Motor neuron (in vitro differentiated cells): ENCODE data around the gene MCC. TPM values are rescaled to one million over a fixed set of nuclear protein-coding genes. Genes with fewer than 3 reads are reported as not detected.

Source experiments
- ATAC-seq, 8 experiments: fragments of 200-7000 bp; cut with Tn5 transposase; replicated peaks in 6 of 8; 2 replicates each; pipeline ENCODE4 v1.8.0; 2021; ENCODE audit warnings: mild to moderate bottlenecking in 8 of 8, moderate library complexity in 8 of 8
- H3K27ac ChIP-seq, 2 donors: fragments of 250-450 bp; sonication (Bioruptor Pico); 2 replicates each; pipeline ENCODE4 v1.9.0; 2021; ENCODE audit warnings: antibody characterized with exemption in 2 of 2, mild to moderate bottlenecking in 2 of 2, moderate library complexity in 1 of 2
- H3K4me1 ChIP-seq, 2 donors: fragments of 250-450 bp; sonication (Bioruptor Pico); replicated peaks in 1 of 2; 2 replicates each; pipeline ENCODE4 v1.6.1; 2021; ENCODE audit warnings: antibody characterized with exemption in 2 of 2, mild to moderate bottlenecking in 2 of 2, moderate library complexity in 1 of 2
- H3K4me3 ChIP-seq, 5 donors: fragments of 250-450 bp; sonication (Bioruptor Pico); 2 replicates each; pipeline ENCODE4 v1.9.0; 2021; ENCODE audit warnings: antibody characterized with exemption in 5 of 5, mild to moderate bottlenecking in 5 of 5, moderate library complexity in 4 of 5
- WGBS, 10 experiments: fragments of 450-650 bp; shearing (Covaris generic); methylation state at CpG; one replicate each; pipeline ENCODE4 v1.0.0; 2022; 5-methylcytosine and 5-hydroxymethylcytosine counted together
- in situ Hi-C, 9 experiments: fragments of 400-800 bp; cut with MboI; loops; one replicate each; pipeline ENCODE4 v1.15.0; 2021; ENCODE audit warnings: low sequenced_read_pairs in 9 of 9, low pct_unique_long_range_greater_than_20kb in 2 of 9; ENCODE audit not compliant: unreplicated experiment in 9 of 9
- total RNA-seq, 8 experiments: library from RNA; unstranded; fragments of 300-600 nt; gene quantifications; 2 replicates each; pipeline versions ENCODE4 v1.2.3 to v1.2.4, GENCODE V29; 2022

MCC gene
- total RNA-seq, 8 experiments from 2014 or later = 6.7 to 66.0 (median 12.2) TPM

GRCh38 chr5:113035096-113035495 is 453.2 kb downstream of the MCC start:
- Histone ChIP-seq H3K4me3 (no peak overlapping the region), H3K27ac (no peak overlapping the region), H3K4me1 (peaks cover 5 to 9% of the 10 kb centered on the region in 2 donors)
- in situ Hi-C loops = loop anchor here in 2 of 9 experiments (25.0 kb wide), 2 partner anchors 302 to 477 kb away; partner anchors contain the start of gene YTHDC2 (in 1 of the 2)
- WGBS, 10 experiments = 0 to 100% (median 100%) methylated on average over 1 of the region's 1 CpG; no CpG with 5 or more reads in 7 of the 10 experiments
- peak in 2 of 8 experiments; percentile 48 to 72 for ATAC-seq

GRCh38 chr5:113034182-113034773 is 454.0 kb downstream of the MCC start:
- H3K4me1 ChIP-seq = peaks cover 0 to 3% of the 10 kb centered on the region in 2 donors
- H3K4me3 ChIP-seq = no peak overlapping the region
- H3K27ac ChIP-seq = no peak overlapping the region
- ATAC-seq = peak in 2 of 8 experiments; percentile 32 to 46
- 0 to 100% (median 82%) methylated on average over 1 to 9 of the region's 13 CpGs; no CpG with 5 or more reads in 2 of the 10 experiments for WGBS, 10 experiments
- in situ Hi-C loops = loop anchor here in 2 of 9 experiments (25.0 kb wide), 2 partner anchors 303 to 478 kb away; partner anchors contain the start of gene YTHDC2 (in 1 of the 2)

- Histone ChIP-seq H3K4me1 (no peaks in the 10 kb centered on the region), H3K27ac (no peak overlapping the region), H3K4me3 (no peak overlapping the region)
- in situ Hi-C loops = loop anchor here in 2 of 9 experiments (25.0 kb wide), 2 partner anchors 306 to 481 kb away; partner anchors contain the start of gene YTHDC2 (in 1 of the 2)
- ATAC-seq = no peak
- 86 to 100% (median 100%) methylated on average over 1 of the region's 2 CpGs; no CpG with 5 or more reads in 5 of the 10 experiments for WGBS, 10 experiments
Measured at GRCh38 chr5:113031557-113031956, 456.7 kb downstream of the MCC start.

GRCh38 chr5:113031104-113031503 is 457.1 kb downstream of the MCC start:
- H3K4me3 ChIP-seq = no peak overlapping the region
- 50 to 100% (median 83%) methylated on average over 1 to 4 of the region's 8 CpGs; no CpG with 5 or more reads in 4 of the 10 experiments for WGBS, 10 experiments
- in situ Hi-C loops = loop anchor here in 2 of 9 experiments (25.0 kb wide), 2 partner anchors 306 to 481 kb away; partner anchors contain the start of gene YTHDC2 (in 1 of the 2)
- H3K27ac ChIP-seq = no peak overlapping the region
- no peaks in the 10 kb centered on the region for H3K4me1 ChIP-seq
- no peak for ATAC-seq

- peak in 2 of 8 experiments; percentile 12 to 16 for ATAC-seq
- in situ Hi-C loops = loop anchor here in 2 of 9 experiments (25.0 kb wide), 2 partner anchors 308 to 483 kb away; partner anchors contain the start of gene YTHDC2 (in 1 of the 2)
- H3K27ac ChIP-seq = no peak overlapping the region
- 18 to 100% (median 93%) methylated on average over 1 to 6 of the region's 6 CpGs; no CpG with 5 or more reads in 1 of the 10 experiments for WGBS, 10 experiments
- no peak overlapping the region for H3K4me3 ChIP-seq
- no peaks in the 10 kb centered on the region for H3K4me1 ChIP-seq
Measured at GRCh38 chr5:113029614-113030013, 458.6 kb downstream of the MCC start.

GRCh38 chr5:113027431-113027830 is 460.8 kb downstream of the MCC start:
- H3K4me1 ChIP-seq = no peaks in the 10 kb centered on the region
- no peak for ATAC-seq
- WGBS, 10 experiments = 65 to 100% (median 93%) methylated on average over 1 to 3 of the region's 5 CpGs; no CpG with 5 or more reads in 4 of the 10 experiments
- no peak overlapping the region for H3K4me3 ChIP-seq
- no peak overlapping the region for H3K27ac ChIP-seq
- in situ Hi-C loops = loop anchor here in 2 of 9 experiments (25.0 kb wide), 2 partner anchors 310 to 485 kb away; partner anchors contain the start of gene YTHDC2 (in 1 of the 2)

GRCh38 chr5:113027015-113027414 is 461.2 kb downstream of the MCC start:
- Histone ChIP-seq H3K27ac (no peak overlapping the region), H3K4me1 (no peaks in the 10 kb centered on the region), H3K4me3 (no peak overlapping the region)
- no peak for ATAC-seq
- in situ Hi-C loops = loop anchor here in 2 of 9 experiments (25.0 kb wide), 2 partner anchors 310 to 485 kb away; partner anchors contain the start of gene YTHDC2 (in 1 of the 2)
- 50 to 100% (median 72%) methylated on average over 1 to 4 of the region's 8 CpGs; no CpG with 5 or more reads in 5 of the 10 experiments for WGBS, 10 experiments

GRCh38 chr5:113026211-113026610 is 462.0 kb downstream of the MCC start:
- in situ Hi-C loops = loop anchor here in 2 of 9 experiments (25.0 kb wide), 2 partner anchors 311 to 486 kb away; partner anchors contain the start of gene YTHDC2 (in 1 of the 2)
- 80 to 100% (median 100%) methylated on average over 1 to 4 of the region's 4 CpGs; no CpG with 5 or more reads in 1 of the 10 experiments for WGBS, 10 experiments
- no peak for ATAC-seq
- Histone ChIP-seq H3K4me3 (no peak overlapping the region), H3K4me1 (no peaks in the 10 kb centered on the region), H3K27ac (no peak overlapping the region)

GRCh38 chr5:113025596-113025995 is 462.7 kb downstream of the MCC start:
- 62 to 100% (median 98%) methylated on average over 1 to 4 of the region's 4 CpGs; no CpG with 5 or more reads in 2 of the 10 experiments for WGBS, 10 experiments
- H3K27ac ChIP-seq = no peak overlapping the region
- in situ Hi-C loops = loop anchor here in 2 of 9 experiments (25.0 kb wide), 2 partner anchors 312 to 487 kb away; partner anchors contain the start of gene YTHDC2 (in 1 of the 2)
- H3K4me1 ChIP-seq = no peaks in the 10 kb centered on the region
- no peak overlapping the region for H3K4me3 ChIP-seq
- no peak for ATAC-seq

GRCh38 chr5:113024076-113024697 is 464.1 kb downstream of the MCC start:
- H3K4me1 ChIP-seq = no peaks in the 10 kb centered on the region
- in situ Hi-C loops = loop anchor here in 1 of 9 experiments (25.0 kb wide), 2 partner anchors 313 to 488 kb away; partner anchors contain the start of gene YTHDC2
- no peak for ATAC-seq
- WGBS, 10 experiments = 74 to 100% (median 91%) methylated on average over 1 to 6 of the region's 6 CpGs
- H3K27ac ChIP-seq = no peak overlapping the region
- H3K4me3 ChIP-seq = no peak overlapping the region

GRCh38 chr5:113022661-113023060 is 465.6 kb downstream of the MCC start:
- H3K27ac ChIP-seq = no peak overlapping the region
- H3K4me3 ChIP-seq = no peak overlapping the region
- in situ Hi-C loops = loop anchor here in 1 of 9 experiments (25.0 kb wide), 2 partner anchors 315 to 490 kb away; partner anchors contain the start of gene YTHDC2
- 30 to 100% (median 83%) methylated on average over 1 to 2 of the region's 2 CpGs; no CpG with 5 or more reads in 2 of the 10 experiments for WGBS, 10 experiments
- ATAC-seq = peak in 1 of 8 experiments; percentile 28
- H3K4me1 ChIP-seq = no peaks in the 10 kb centered on the region

- Histone ChIP-seq H3K27ac (no peak overlapping the region), H3K4me3 (no peak overlapping the region), H3K4me1 (no peaks in the 10 kb centered on the region)
- ATAC-seq = no peak
- 43 to 99% (median 89%) methylated on average over 4 to 11 of the region's 11 CpGs; no CpG with 5 or more reads in 1 of the 10 experiments for WGBS, 10 experiments
- in situ Hi-C loops = loop anchor here in 1 of 9 experiments (25.0 kb wide), 2 partner anchors 317 to 492 kb away; partner anchors contain the start of gene YTHDC2
Measured at GRCh38 chr5:113020461-113021273, 467.6 kb downstream of the MCC start.
